HG02588 (cell line): Measurements from ENCODE around the gene PTPRT.

ENCODE experiments used
- ATAC-seq: cut with Tn5 transposase; IDR thresholded peaks from one replicate; pipeline ENCODE4 v1.9.1; 2021; ENCODE audit warnings: mild to moderate bottlenecking, moderate library complexity; ENCODE audit not compliant: unreplicated experiment

Gene PTPRT

DNA sequence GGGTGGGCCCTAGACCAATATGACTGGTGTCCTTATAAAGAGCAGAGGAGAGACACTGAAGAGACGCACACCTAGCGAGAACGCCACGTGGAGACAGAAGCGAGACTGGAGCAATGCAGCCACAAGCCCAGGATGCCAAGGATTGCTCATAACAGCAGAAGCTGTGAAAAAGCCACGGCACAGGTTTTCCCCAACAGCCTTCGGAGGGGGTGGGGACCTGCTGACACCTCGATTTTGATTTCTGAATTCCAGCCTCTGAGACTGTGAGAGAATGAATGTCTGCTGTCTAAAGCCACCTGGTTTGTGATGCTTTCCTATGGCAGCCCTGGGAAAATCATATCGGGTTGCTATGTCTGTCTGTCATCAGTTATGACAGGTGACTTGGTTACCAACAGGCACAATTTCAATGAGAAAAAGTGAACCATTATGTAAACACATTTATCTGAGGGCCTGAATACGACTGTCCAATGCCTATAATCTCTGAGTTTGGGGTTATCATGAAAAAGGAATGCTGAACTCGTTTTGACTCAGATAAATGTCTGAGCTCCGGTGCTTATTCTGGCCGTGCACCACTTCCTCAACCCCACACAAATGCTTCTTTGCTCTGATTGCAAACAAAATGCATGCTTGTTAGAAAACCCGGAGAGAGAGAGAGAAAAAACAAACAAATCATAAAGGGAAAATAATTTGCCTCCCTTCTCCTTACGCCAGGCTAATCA is 769.7 kb downstream of the PTPRT start:
- ATAC-seq: no peak

DNA sequence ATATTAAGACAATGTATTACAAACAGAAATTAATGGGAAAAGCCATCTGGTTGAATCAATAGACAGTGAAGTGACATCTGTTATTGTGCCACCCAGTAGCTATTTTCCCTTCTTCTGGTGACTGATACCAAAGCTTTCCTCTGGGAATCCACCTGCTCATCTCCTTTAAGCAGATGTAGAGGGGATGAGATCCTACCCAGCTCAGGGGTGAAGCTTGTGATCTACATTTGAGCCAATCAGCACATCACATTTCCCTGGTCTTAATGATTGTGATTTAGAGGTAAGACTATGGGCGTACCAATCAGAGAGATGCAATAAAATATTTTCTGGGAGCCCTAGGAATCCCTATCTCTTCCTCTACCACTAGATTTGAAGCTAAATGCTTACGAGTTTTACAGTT is 782.9 kb downstream of the PTPRT start:
- no peak for ATAC-seq

- ATAC-seq: no peak
Observed at GRCh38 chr20:42402455-42402854, 787.3 kb downstream of the PTPRT start.

- no peak for ATAC-seq
Observed at GRCh38 chr20:42401613-42402012, 788.1 kb downstream of the PTPRT start.

DNA sequence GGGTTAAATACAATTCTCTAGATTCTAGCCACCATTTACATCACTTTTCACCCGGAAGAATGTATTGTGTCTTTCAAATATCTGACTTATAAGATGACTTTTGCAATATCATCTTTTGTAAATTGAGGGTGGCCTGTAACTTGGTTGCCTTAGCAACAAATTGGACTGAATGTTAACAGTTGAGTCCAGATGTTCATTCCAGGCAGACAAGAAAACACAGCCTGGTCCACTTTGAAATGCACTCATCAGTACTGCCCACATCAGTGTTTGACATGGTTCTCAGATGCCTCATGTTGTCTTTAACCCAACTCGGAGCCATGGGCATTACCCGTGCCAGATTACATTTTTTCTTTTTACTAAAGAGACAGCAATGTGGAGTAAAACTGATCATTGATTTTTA is 789.9 kb downstream of the PTPRT start:
- ATAC-seq: no peak

- ATAC-seq: no peak
Observed at GRCh38 chr20:42392442-42392841, 797.3 kb downstream of the PTPRT start.

- ATAC-seq: no peak
Observed at GRCh38 chr20:42391807-42392206, 797.9 kb downstream of the PTPRT start.

- ATAC-seq: no peak
Observed at GRCh38 chr20:42380287-42380686, 809.4 kb downstream of the PTPRT start.

DNA sequence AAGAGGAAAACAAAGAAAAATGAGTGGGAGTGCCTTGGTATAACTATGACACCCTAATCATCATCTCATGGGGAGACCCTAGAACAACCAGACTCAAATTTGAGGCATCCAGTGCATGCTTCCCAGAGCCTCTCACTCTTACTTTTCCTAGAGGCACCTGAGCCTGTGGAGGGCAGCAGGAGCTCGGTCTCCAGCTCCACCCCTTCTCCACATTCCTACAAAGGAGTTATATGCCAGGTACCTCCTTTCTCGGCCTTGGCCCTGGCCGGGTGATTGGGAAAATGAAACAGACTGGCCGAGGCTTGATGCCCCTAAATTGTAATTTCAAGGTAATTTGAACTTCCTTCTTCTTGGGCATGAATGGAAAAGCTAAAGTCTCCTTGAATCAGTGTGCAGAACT is 810.3 kb downstream of the PTPRT start:
- no peak for ATAC-seq

GRCh38 chr20:42378826-42379225 is 810.9 kb downstream of the PTPRT start:
- no peak for ATAC-seq

DNA sequence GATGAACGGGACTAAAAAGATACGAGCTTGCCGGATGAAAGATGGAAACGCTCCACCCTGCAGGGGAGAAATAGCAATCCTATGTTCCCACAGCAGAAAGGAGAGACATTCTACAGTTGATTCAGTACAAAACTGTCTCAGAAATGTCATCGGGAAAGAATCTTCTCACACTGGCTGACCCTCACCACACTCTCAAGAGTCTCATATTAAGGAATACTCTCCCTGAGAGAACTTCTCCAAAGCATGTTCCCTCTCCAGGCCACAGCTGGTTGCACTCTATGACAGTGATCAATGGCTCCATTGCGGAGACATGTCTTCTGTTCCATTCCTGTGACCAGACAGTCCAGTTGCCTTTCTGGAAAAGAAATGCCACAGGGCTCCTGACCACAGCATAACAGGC is 813.6 kb downstream of the PTPRT start:
- no peak for ATAC-seq

GRCh38 chr20:42373049-42373448 is 816.7 kb downstream of the PTPRT start:
- ATAC-seq: no peak

DNA sequence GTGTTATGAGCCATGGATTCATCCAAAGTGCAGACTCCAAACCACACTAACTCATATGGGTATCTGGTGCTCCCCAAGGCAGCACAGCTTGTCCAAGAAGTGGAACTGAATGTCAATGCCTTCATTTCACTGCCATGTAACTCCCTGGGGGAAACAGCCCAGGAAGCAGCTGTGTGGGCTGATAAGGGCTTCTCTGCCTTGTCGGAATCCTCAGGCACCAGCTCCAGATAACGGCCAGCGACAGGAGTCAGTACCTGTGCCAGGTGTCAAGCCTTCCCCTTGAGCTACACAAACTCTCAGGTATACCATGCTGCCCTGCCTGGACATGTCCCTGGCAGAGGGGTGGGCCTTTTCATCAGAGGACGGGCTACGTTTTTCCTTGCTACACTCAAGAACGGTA is 819.6 kb downstream of the PTPRT start:
- no peak for ATAC-seq

- ATAC-seq: no peak
Observed at GRCh38 chr20:42368910-42369309, 820.8 kb downstream of the PTPRT start.

DNA sequence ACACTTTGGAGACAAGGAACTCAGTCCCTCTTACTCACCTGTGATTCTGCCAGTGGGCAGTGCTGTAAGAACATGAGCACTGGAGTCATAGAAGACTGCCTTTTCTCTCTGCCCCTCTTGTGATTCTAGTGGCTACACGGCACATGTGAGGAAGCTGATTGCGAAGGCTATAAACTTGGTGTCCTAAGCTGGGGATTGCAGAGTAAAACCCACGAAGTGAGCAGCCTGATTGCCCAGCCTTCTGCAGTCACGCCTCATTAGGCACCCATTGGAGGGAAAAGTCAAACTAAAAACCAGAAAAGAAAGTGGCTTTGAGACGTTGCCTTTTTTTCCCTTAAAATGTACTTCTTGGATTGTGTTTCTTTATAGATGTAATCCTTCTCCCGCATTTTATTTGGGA is 823.1 kb downstream of the PTPRT start:
- no peak for ATAC-seq

DNA sequence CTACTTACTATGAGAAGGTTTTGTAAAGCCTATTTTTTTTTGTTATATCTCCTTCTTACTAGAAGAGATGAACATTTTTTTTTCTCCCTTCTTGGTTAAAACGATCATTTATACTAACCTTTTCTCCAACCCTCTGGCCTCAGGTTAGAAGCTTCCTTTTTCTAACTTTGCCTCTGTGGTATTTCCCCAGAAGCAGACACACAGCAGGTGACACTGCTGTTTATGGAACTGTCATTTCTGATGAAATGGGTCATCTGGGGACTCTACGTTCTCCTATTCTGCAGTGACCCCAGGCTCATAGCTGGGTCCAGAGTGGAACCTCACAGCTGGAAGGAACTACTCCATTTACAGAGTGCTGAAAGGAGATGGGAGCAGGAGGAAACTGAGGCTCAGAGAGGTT is 825.3 kb downstream of the PTPRT start:
- ATAC-seq: no peak

DNA sequence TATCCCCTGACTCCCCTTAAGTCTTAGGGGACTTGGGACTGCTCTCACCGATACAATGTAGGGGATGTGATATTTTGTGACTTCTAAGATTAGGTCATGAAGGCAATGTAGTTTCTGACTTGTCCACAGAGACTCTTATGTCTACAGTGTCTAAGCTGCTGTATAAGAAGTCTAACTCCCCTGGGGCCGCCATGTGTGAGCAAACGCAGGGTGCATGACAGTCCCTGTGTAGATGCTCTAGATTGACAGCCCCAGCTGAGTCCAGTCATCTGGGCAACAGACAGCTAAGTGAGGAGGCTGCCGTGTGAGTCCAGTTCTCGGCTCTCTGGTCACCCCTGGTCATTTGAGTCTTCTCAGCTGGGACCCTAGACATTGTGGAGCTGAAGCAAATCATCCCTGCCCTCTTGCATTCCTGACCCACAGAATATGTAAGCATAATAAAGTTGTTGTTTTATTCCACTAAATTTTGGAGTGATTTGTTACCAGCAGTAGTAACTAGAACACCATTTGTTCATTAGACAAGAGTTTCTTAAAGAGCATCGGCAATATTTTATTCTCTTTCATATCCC is 828.2 kb downstream of the PTPRT start:
- ATAC-seq: no peak

DNA sequence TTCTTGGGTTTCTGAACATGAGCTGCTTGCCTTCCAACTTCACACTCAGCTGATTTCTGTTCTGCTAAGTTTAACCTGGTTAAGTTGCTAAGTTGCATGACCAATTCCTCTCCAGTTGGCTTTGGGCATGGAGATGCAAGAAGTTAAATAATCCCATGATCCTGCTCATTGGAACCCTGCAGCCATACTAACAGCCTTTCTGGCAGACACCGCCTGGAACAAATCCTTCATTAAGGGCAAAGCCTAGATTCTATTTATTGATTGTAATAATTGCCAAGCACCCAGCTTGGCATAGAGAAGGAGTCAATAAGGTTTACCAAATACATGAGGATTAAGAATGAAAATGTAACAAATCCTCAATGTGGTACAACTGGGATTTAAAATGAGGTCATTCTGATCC is 829.1 kb downstream of the PTPRT start:
- no peak for ATAC-seq

DNA sequence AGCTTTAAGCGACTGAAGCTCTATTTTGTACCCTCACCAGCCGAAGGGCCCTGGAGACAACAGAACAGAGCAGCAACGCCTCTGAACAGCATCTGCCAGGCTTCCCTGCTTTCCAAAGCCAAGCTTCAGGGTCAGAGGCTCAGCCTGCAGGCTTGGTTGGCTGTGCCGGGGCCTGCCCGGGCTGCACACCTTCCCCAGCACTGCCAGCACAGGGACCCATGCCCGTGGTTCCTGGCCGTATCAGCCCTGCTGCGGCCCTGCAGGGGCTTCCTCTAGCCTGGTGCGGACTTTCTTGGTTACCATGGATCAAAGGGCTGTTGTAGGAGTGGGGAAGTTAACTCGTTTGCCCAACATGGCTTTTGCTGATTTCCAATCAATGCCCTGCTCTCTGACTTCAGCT is 830.1 kb downstream of the PTPRT start:
- ATAC-seq: no peak

DNA sequence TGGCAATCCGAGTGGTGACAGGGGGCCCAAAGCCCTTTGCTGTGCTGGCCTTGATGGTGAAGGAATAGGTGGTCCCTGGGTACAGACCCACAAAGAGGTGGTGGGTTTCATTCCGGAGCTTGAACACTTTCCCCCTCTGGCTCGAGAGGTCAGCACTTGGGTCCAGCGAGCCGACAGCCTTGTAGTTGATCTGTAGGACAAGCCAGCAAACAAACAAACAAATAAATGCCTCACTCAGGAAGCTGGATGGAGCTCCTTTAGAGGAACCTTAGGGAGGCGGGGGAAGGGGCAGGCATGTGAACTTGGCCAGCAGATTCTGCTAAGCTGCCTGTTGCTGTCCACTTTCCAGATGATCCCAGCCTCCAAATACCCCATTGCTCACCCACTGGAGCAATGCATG is 837.6 kb downstream of the PTPRT start:
- ATAC-seq: no peak

- no peak for ATAC-seq
Observed at GRCh38 chr20:42350521-42350920, 839.2 kb downstream of the PTPRT start.

DNA sequence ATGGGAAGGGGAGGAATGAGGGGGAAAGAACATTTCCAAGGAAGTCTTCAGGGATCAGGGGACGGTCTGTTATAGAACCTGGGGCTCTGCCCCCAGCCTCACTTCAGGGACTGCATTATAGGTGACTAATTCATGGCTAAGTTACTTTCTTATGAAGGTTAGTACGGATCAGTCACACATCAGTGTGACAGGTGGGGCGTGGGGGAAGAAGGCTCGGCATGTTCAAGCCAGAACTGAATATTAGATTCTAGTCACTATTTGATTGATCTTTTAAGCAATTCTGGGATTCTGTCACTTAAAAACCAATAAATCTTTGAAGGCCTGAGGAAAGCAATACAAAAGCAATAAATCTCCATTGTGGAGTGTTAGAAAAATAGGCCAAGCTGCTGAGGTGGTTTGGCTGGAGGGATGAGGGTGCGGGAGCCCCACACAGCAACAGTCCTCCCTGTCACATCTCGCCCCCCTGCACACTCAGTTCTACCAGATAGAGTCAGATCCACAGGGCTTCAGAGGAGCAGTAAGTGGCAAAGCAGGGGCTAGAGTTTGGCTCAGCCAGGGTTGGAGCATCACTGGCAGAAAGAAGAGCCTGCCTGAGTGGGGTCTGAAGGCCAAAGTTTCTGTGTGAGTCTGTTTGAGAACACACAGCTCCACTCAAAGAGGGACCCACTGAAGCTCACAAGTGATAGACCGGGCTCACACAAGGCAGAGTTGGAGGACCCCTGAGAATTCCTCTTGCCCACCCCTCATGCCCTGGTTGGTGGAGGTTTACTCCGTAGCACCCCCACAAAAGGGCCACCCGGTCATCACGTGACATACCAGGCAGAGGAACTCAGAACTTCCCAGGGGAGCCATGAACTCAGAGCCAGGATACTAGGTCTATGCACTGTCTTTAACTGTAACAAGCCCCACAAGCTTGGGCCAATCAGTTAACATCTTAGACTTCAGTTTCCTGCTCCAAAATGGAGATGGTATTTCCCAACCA is 843.2 kb downstream of the PTPRT start:
- no peak for ATAC-seq
